H1 (cell line): ENCODE measurements around the gene ZNF2. TPM values are rescaled to one million over a fixed set of nuclear protein-coding genes. Genes with fewer than 3 reads are reported as not detected.

Experiments
- CTCF ChIA-PET: fragments of 300-600 bp; sonication (Branson Sonifier 250); formaldehyde crosslinking; loops from one replicate; lab custom pipeline; 2021; ENCODE audit not compliant: partially characterized antibody; lab: Charles Lee
- POLR2A ChIA-PET: fragments of 300-600 bp; sonication (Branson Sonifier 250); formaldehyde crosslinking; loops from one replicate; lab custom pipeline; 2021; ENCODE audit warnings: inconsistent platforms; ENCODE audit not compliant: partially characterized antibody; lab: Charles Lee
- DNase-seq, 2 experiments: peaks; one replicate each; pipeline versions ENCODE4 v3.0.0 to v3.0.0-alpha.2; 2010 to 2022; ENCODE audit warnings: low spot score in 2 of 2, low read depth in 1 of 2, mixed read lengths in 1 of 2
- FAIRE-seq: peaks from 2 replicates; lab custom pipeline; 2011; peaks lifted over from hg19 to GRCh38; lab: Jason Lieb, UNC
- H2AFZ ChIP-seq: 2 replicates; pipeline ENCODE4 v1.8.1; 2012; ENCODE audit warnings: low read length, inconsistent platforms
- H2AK5ac ChIP-seq: 2 replicates; pipeline ENCODE4 v1.6.1; 2013; ENCODE audit warnings: low read depth, low read length
- H2BK120ac ChIP-seq: replicated peaks from 2 replicates; pipeline ENCODE3; 2013; ENCODE audit warnings: low read depth, low read length, inconsistent platforms
- H2BK12ac ChIP-seq: 2 replicates; pipeline ENCODE4 v1.6.1; 2013; ENCODE audit warnings: low read depth, low read length
- H2BK15ac ChIP-seq: 2 replicates; pipeline ENCODE4 v1.6.1; 2013; ENCODE audit warnings: low read length
- H2BK20ac ChIP-seq: 2 replicates; pipeline ENCODE4 v1.6.1; 2013; ENCODE audit warnings: low read length
- H2BK5ac ChIP-seq: 2 replicates; pipeline ENCODE4 v1.6.1; 2013; ENCODE audit warnings: low read depth, low read length
- H3K14ac ChIP-seq: 2 replicates; pipeline ENCODE4 v1.6.1; 2013; ENCODE audit warnings: inconsistent platforms; ENCODE audit not compliant: insufficient read length
- H3K18ac ChIP-seq: 2 replicates; pipeline ENCODE4 v1.6.1; 2013; ENCODE audit warnings: low read length; ENCODE audit errors: extremely low read depth
- H3K23ac ChIP-seq: 2 replicates; pipeline ENCODE4 v1.6.1; 2013; ENCODE audit warnings: inconsistent platforms; ENCODE audit not compliant: insufficient read length
- H3K23me2 ChIP-seq: 2 replicates; pipeline ENCODE4 v1.6.1; 2013; ENCODE audit warnings: low read depth, low read length
- H3K27ac ChIP-seq: 2 replicates; pipeline ENCODE4 v1.6.1; 2011; ENCODE audit warnings: low read depth, low read length, inconsistent platforms
- H3K27me3 ChIP-seq, 4 experiments: replicated peaks in 1 of 4; 1 replicate in 1 of 4; 2 replicates in 3 of 4; pipeline versions ENCODE4 v1.6.1 to v1.8.1; 2011 to 2013; ENCODE audit warnings: low read length in 3 of 4, mild to moderate bottlenecking in 3 of 4, inconsistent platforms in 2 of 4, mixed read lengths in 2 of 4, moderate library complexity in 1 of 4; ENCODE audit not compliant: control insufficient read depth in 3 of 4, insufficient read depth in 3 of 4; ENCODE audit errors: extremely low read depth in 1 of 4
- H3K36me3 ChIP-seq, 4 experiments: 2 replicates each; pipeline versions ENCODE4 v1.6.1 to v1.8.1; 2011 to 2013; ENCODE audit warnings: mild to moderate bottlenecking in 4 of 4, low read length in 3 of 4, moderate library complexity in 2 of 4, control low read depth in 1 of 4, inconsistent platforms in 1 of 4; ENCODE audit not compliant: insufficient read depth in 4 of 4, control insufficient read depth in 2 of 4
- H3K4ac ChIP-seq: replicated peaks from 2 replicates; pipeline ENCODE3; 2013; ENCODE audit warnings: low read length, low read depth, mixed read lengths, inconsistent platforms; ENCODE audit not compliant: insufficient read length
- H3K4me1 ChIP-seq, 4 experiments: replicated peaks in 1 of 4; 1 replicate in 1 of 4; 2 replicates in 3 of 4; pipeline versions ENCODE4 v1.6.1 to v1.8.1; 2011 to 2013; ENCODE audit warnings: low read length in 3 of 4, inconsistent platforms in 2 of 4, mixed read lengths in 1 of 4; ENCODE audit not compliant: insufficient read depth in 4 of 4, control insufficient read depth in 3 of 4
- H3K4me2 ChIP-seq, 2 experiments: 2 replicates each; pipeline versions ENCODE4 v1.6.1 to v1.8.1; 2011 to 2013; ENCODE audit warnings: low read depth in 2 of 2, low read length in 2 of 2, control low read depth in 1 of 2, inconsistent platforms in 1 of 2, mild to moderate bottlenecking in 1 of 2; ENCODE audit not compliant: insufficient read depth in 1 of 2
- H3K4me3 ChIP-seq, 4 experiments: fragments of 200-600, 300-600 bp in 1 of 4; sonication (generic), shearing (Covaris generic), sonication (Bioruptor Twin) in 1 of 4; 2 replicates each; pipeline versions ENCODE4 v1.5.1 to v1.8.1; 2011 to 2016; ENCODE audit warnings: low read length in 4 of 4, low read depth in 3 of 4, control low read depth in 2 of 4, inconsistent platforms in 2 of 4, mild to moderate bottlenecking in 2 of 4, mixed read lengths in 1 of 4, moderate library complexity in 1 of 4; ENCODE audit not compliant: insufficient read depth in 2 of 4; ENCODE audit errors: extremely low read depth in 1 of 4
- H3K56ac ChIP-seq: replicated peaks from 2 replicates; pipeline ENCODE3; 2013; ENCODE audit warnings: low read depth, mild to moderate bottlenecking, mixed read lengths, low read length, inconsistent platforms; ENCODE audit not compliant: insufficient read length
- H3K79me1 ChIP-seq: 2 replicates; pipeline ENCODE4 v1.6.1; 2013; ENCODE audit warnings: low read depth, low read length, control low read depth
- H3K79me2 ChIP-seq, 2 experiments: 2 replicates each; pipeline versions ENCODE4 v1.6.1 to v1.8.1; 2012 to 2013; ENCODE audit warnings: low read length in 2 of 2, mild to moderate bottlenecking in 2 of 2, inconsistent platforms in 1 of 2; ENCODE audit not compliant: insufficient read depth in 2 of 2, control insufficient read depth in 1 of 2
- H3K9ac ChIP-seq, 4 experiments: replicated peaks in 1 of 4; 1 replicate in 1 of 4; 2 replicates in 3 of 4; pipeline versions ENCODE4 v1.6.1 to v1.8.1; 2011 to 2013; ENCODE audit warnings: low read depth in 3 of 4, low read length in 3 of 4, control low read depth in 2 of 4, mild to moderate bottlenecking in 2 of 4, moderate library complexity in 2 of 4, inconsistent platforms in 1 of 4; ENCODE audit errors: extremely low read depth in 1 of 4
- H3K9me3 ChIP-seq, 2 experiments: 2 replicates each; pipeline versions ENCODE4 v1.6.1 to v1.8.1; 2012 to 2013; ENCODE audit warnings: mild to moderate bottlenecking in 2 of 2, moderate library complexity in 2 of 2, control low read depth in 1 of 2, inconsistent platforms in 1 of 2, low read depth in 1 of 2, low read length in 1 of 2, mixed read lengths in 1 of 2; ENCODE audit not compliant: insufficient read depth in 2 of 2
- H4K20me1 ChIP-seq, 2 experiments: replicated peaks in 1 of 2; 2 replicates each; pipeline versions ENCODE3 to v1.8.1; 2011 to 2013; ENCODE audit warnings: inconsistent platforms in 2 of 2, low read length in 2 of 2, mild to moderate bottlenecking in 1 of 2; ENCODE audit not compliant: insufficient read depth in 2 of 2, control insufficient read depth in 1 of 2
- H4K5ac ChIP-seq: 2 replicates; pipeline ENCODE4 v1.6.1; 2013; ENCODE audit warnings: low read length, low read depth, mixed read lengths, inconsistent platforms; ENCODE audit not compliant: insufficient read length
- H4K8ac ChIP-seq: 2 replicates; pipeline ENCODE4 v1.8.0; 2013; ENCODE audit warnings: mild to moderate bottlenecking, moderate library complexity, low read length, inconsistent platforms; ENCODE audit not compliant: insufficient read depth; ENCODE audit errors: extremely low read depth
- H4K91ac ChIP-seq: replicated peaks from 2 replicates; pipeline ENCODE3; 2013; ENCODE audit warnings: low read length, mixed read lengths, inconsistent platforms; ENCODE audit not compliant: insufficient read length
- CBX8 ChIP-seq: fragments of 300-800, 300-1000 bp; sonication (generic); IDR thresholded peaks from 2 replicates; pipeline ENCODE4 v1.7.1; 2016; ENCODE audit warnings: low read depth, low read length, borderline replicate concordance
- CREB1 ChIP-seq: IDR thresholded peaks from 2 replicates; pipeline ENCODE4 v1.6.1; 2012; ENCODE audit warnings: inconsistent platforms
- FOSL1 ChIP-seq: IDR thresholded peaks from 2 replicates; pipeline ENCODE4 v1.6.1; 2011; ENCODE audit warnings: mild to moderate bottlenecking, low read depth, low read length, moderate library complexity; ENCODE audit not compliant: insufficient read depth
- GABPA ChIP-seq: IDR thresholded peaks from 2 replicates; pipeline ENCODE4 v1.6.1; 2011; ENCODE audit warnings: mild to moderate bottlenecking, low read length, moderate library complexity, borderline replicate concordance; ENCODE audit not compliant: insufficient read depth
- KDM4A ChIP-seq: IDR thresholded peaks from one replicate; pipeline ENCODE4 v1.7.1; 2012; ENCODE audit warnings: low read depth, mild to moderate bottlenecking, moderate library complexity, low read length, inconsistent platforms; ENCODE audit not compliant: severe bottlenecking
- KDM5A ChIP-seq: fragments of 200-600 bp; IDR thresholded peaks from 2 replicates; pipeline ENCODE4 v1.7.1; 2012; ENCODE audit warnings: mild to moderate bottlenecking, low read length, inconsistent platforms, mixed read lengths
- SAP30 ChIP-seq: fragments of 300-600 bp; sonication (generic); IDR thresholded peaks from 2 replicates; pipeline ENCODE4 v1.7.1; 2012; ENCODE audit warnings: low read length, moderate library complexity, mild to moderate bottlenecking, inconsistent platforms; ENCODE audit not compliant: insufficient read depth, insufficient replicate concordance
- SIN3A ChIP-seq, 2 experiments: IDR thresholded peaks in 1 of 2; conservative IDR thresholded peaks in 1 of 2; 2 replicates each; pipeline ENCODE4 v1.6.1; 2011 to 2012; ENCODE audit warnings: low read length in 2 of 2, improper control_type of control experiment in 1 of 2, low read depth in 1 of 2, mild to moderate bottlenecking in 1 of 2
- SRF ChIP-seq: IDR thresholded peaks from 2 replicates; pipeline ENCODE4 v1.6.1; 2011; ENCODE audit warnings: mild to moderate bottlenecking, low read depth, low read length, moderate library complexity
- TAF1 ChIP-seq: IDR thresholded peaks from 2 replicates; pipeline ENCODE4 v1.6.1; 2011; ENCODE audit warnings: mild to moderate bottlenecking, low read depth, low read length
- USF2 ChIP-seq: IDR thresholded peaks from 2 replicates; pipeline ENCODE4 v1.6.1; 2011; ENCODE audit warnings: low read length, improper control_type of control experiment
- WGBS, 2 experiments: shearing (Covaris generic) in 1 of 2; methylation state at CpG; one replicate each; pipeline versions ENCODE4 v1.1.6 to v1.1.7; 2013 to 2015; ENCODE audit warnings: low lambda C conversion rate in 2 of 2, mixed read lengths in 2 of 2, inconsistent platforms in 1 of 2, low coverage in 1 of 2, missing lambda C conversion rate in 1 of 2; ENCODE audit not compliant: insufficient replicate concordance in 2 of 2, insufficient coverage in 1 of 2, insufficient read length in 1 of 2; ENCODE audit errors: extremely low coverage in 1 of 2, missing lambda C conversion rate in 1 of 2; 5-methylcytosine and 5-hydroxymethylcytosine counted together
- polyA plus RNA-seq, 7 experiments: library from polyadenylated mRNA; depleted of rRNA in 3 of 7; stranded (reverse) in 5 of 7; unstranded in 2 of 7; fragments of >200 nt in 5 of 7; fragments of 200-250 nt in 2 of 7; gene quantifications; 1 replicate in 5 of 7; 2 replicates in 1 of 7; 4 replicates in 1 of 7; pipeline versions ENCODE4 v1.2.1 to v1.2.3, GENCODE V29; 2011 to 2013; ENCODE audit warnings: missing spikeins in 2 of 7, mixed read lengths in 2 of 7
- total RNA-seq: library from RNA; stranded (reverse); fragmentation: NEBNext Ultra II Directional; extraction: Animal tissue kit (Norgen Biotek cat#: 25700); gene quantifications from 2 replicates; pipeline ENCODE4 v1.2.1, GENCODE V29; 2021
- TF ChIP-seq, protein P1 (sequence below): IDR thresholded peaks from 2 replicates; pipeline ENCODE4 v1.6.1; 2012; ENCODE audit warnings: inconsistent platforms

ZNF2 gene
- total and polyA plus RNA-seq, 2 of the 8 experiments (the other 6 are each of a cell fraction or from before 2014, with no cell fraction given), result 1.3 to 3.0 TPM

GRCh38 chr2:95203911-95204310 lies 38.3 kb downstream of the ZNF2 start:
- Histone ChIP-seq H3K18ac (no peak overlapping the region), H2BK15ac (no peak overlapping the region), H3K56ac (no peak overlapping the region), H2BK20ac (no peak overlapping the region), H2BK5ac (no peak overlapping the region), H2AK5ac (no peak overlapping the region), H4K20me1 (no peaks in the 10 kb centered on the region), H4K5ac (no peak overlapping the region), H3K4me1 (peaks cover 0 to 4% (median 2%) of the 10 kb centered on the region in 4 experiments; a peak in 2 of 7 replicates), H3K4ac (no peak overlapping the region), H3K79me2 (peaks cover 0 to 4% of the 10 kb centered on the region in 2 experiments; a peak in 1 of 4 replicates), H2AFZ (no peak overlapping the region), H2BK120ac (no peak overlapping the region), H3K14ac (no peak overlapping the region), H3K23ac (no peak overlapping the region), H4K8ac (no peak overlapping the region), H3K9ac (no peak overlapping the region), H2BK12ac (no peak overlapping the region), H3K79me1 (0 out of 2 replicates have a peak, but pooled peaks cover 2% of the 10 kb centered on the region), H3K27me3 (peaks cover 0 to 10% (median 0%) of the 10 kb centered on the region in 4 experiments; a peak in 3 of 7 replicates), H4K91ac (no peak overlapping the region), H3K36me3 (peaks cover 0 to 6% (median 0%) of the 10 kb centered on the region in 4 experiments; a peak in 2 of 8 replicates), H3K4me3 (no peak overlapping the region), H3K4me2 (no peak overlapping the region), H3K27ac (no peak overlapping the region), H3K23me2 (peaks cover 6% of the 10 kb centered on the region; the same call in 1 of the 2 replicates), H3K9me3 (peaks cover 20 to 30% of the 10 kb centered on the region in 2 experiments; a peak in 3 of 4 replicates)
- WGBS, 2 experiments, result 87% methylated on average over 4 of the region's 4 CpGs; no CpG with 5 or more reads in 1 of the 2 experiments
- ChIA-PET CTCF (no interaction called here), POLR2A (no interaction called here)
- DNase-seq (no peak), FAIRE-seq (no peak)
- TF ChIP-seq FOSL1, result no peak
- TF ChIP-seq SRF, result no peak
- no peak for TF ChIP-seq GABPA
- TF ChIP-seq CREB1, result no peak
- TF ChIP-seq SIN3A (conservative IDR thresholded peaks at IDR 0.05 in 1 of 2, IDR thresholded peaks at IDR 0.05 in 1 of 2; ENCODE audit: low read depth in 1 of 2, low read length in 2 of 2), result no peak
- TF ChIP-seq KDM5A, result no peak
- TF ChIP-seq CBX8, result no peak
- no peak for TF ChIP-seq SAP30
- TF ChIP-seq TAF1, result no peak
- TF ChIP-seq, protein P1, sequence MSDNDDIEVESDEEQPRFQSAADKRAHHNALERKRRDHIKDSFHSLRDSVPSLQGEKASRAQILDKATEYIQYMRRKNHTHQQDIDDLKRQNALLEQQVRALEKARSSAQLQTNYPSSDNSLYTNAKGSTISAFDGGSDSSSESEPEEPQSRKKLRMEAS, result no peak
- no peak for TF ChIP-seq KDM4A
- no peak for TF ChIP-seq USF2
